ENCODE measurements around the gene MEP1B. TPM values are rescaled to one million over a fixed set of nuclear protein-coding genes. Genes with fewer than 3 reads are reported as not detected.

MEP1B gene
- total RNA-seq, 3 donors from 2014 or later (not counting 1 experiment from before 2014, with no cell fraction given), result not detected

- no peaks in the 10 kb centered on the region for H3K36me3 Mint-ChIP-seq
- Histone ChIP-seq H3K4me3 (ENCODE audit: low read length) (no peak overlapping the region), H3K27ac (ENCODE audit: low read length) (no peak overlapping the region), H3K9me3 (ENCODE audit: control insufficient read depth, insufficient read depth, low read length) (no peaks in the 10 kb centered on the region), H3K36me3 (ENCODE audit: control insufficient read depth, insufficient read depth, low read length) (no peaks in the 10 kb centered on the region), H3K27me3 (ENCODE audit: control insufficient read depth, insufficient read depth, low read length) (no peaks in the 10 kb centered on the region), H3K4me1 (ENCODE audit: control insufficient read depth, insufficient read depth, low read length) (no peaks in the 10 kb centered on the region)
- 94% methylated on average over 2 of the region's 2 CpGs for WGBS (ENCODE audit: insufficient coverage)
- peaks cover 9 to 22% of the 10 kb centered on the region in 2 donors for H3K27me3 Mint-ChIP-seq (ENCODE audit: low read depth in 2 of 2)
- H3K4me3 Mint-ChIP-seq, result no peak overlapping the region
- H3K4me1 Mint-ChIP-seq, result no peaks in the 10 kb centered on the region
- DNase-seq, result no peak
- no peaks in the 10 kb centered on the region for H3K9me3 Mint-ChIP-seq
- no peak for TF ChIP-seq CTCF (IDR thresholded peaks at IDR 0.05)
- intact Hi-C loops (cut with micrococcal nuclease), result no loop called here
- no peak for ATAC-seq
- no peak overlapping the region for H3K27ac Mint-ChIP-seq
Measured at GRCh38 chr18:32264401-32264800, 74.6 kb downstream of the MEP1B start.

GRCh38 chr18:32267463-32267862 is 77.6 kb downstream of the MEP1B start:
- Mint-ChIP-seq H3K36me3 (no peaks in the 10 kb centered on the region), H3K27me3 (ENCODE audit: low read depth in 2 of 2) (peaks cover 5 to 17% of the 10 kb centered on the region in 2 donors), H3K4me3 (no peak overlapping the region), H3K9me3 (no peaks in the 10 kb centered on the region), H3K27ac (no peak overlapping the region), H3K4me1 (no peaks in the 10 kb centered on the region)
- DNase-seq (no peak), ATAC-seq (no peak)
- TF ChIP-seq CTCF (IDR thresholded peaks at IDR 0.05), result no peak
- Histone ChIP-seq H3K27me3 (ENCODE audit: control insufficient read depth, insufficient read depth, low read length) (no peaks in the 10 kb centered on the region), H3K36me3 (ENCODE audit: control insufficient read depth, insufficient read depth, low read length) (no peaks in the 10 kb centered on the region), H3K9me3 (ENCODE audit: control insufficient read depth, insufficient read depth, low read length) (no peaks in the 10 kb centered on the region), H3K4me1 (ENCODE audit: control insufficient read depth, insufficient read depth, low read length) (no peaks in the 10 kb centered on the region), H3K27ac (ENCODE audit: low read length) (no peak overlapping the region), H3K4me3 (ENCODE audit: low read length) (no peak overlapping the region)
- 73% methylated on average over 4 of the region's 4 CpGs for WGBS (ENCODE audit: insufficient coverage)
- intact Hi-C loops (cut with micrococcal nuclease), result no loop called here

Other genes starting within 250 kb of the MEP1B start
- gene TRAPPC8, start 246.9 kb upstream of the MEP1B start, total RNA-seq, result 10 to 100 TPM; 38.5 to 51.2 (median 41.4) TPM
- gene RNF125, start 171.2 kb upstream of the MEP1B start, total RNA-seq, result 100 to 1,000 TPM in 1 of 3 donors, 10 to 100 TPM in 2; 74.7 to 105 (median 96.7) TPM
- 10 to 100 TPM; 76.6 to 89.8 (median 87.7) TPM for gene RNF138, start 98.2 kb upstream of the MEP1B start, total RNA-seq

Measured in natural killer cell (primary cell).